ENCODE measurements around the gene FECH. TPM values are rescaled to one million over a fixed set of nuclear protein-coding genes. Genes with fewer than 3 reads are reported as not detected.

Gene FECH
- total RNA-seq, 1 experiment from 2014 or later: 24.1 TPM

GRCh38 chr18:57581301-57581934 lies 5.1 kb downstream of the FECH start:
- no peak overlapping the region for H2BK12ac ChIP-seq (ENCODE audit: insufficient read length, low read depth, low read length)
- no peak overlapping the region for H2BK15ac ChIP-seq (ENCODE audit: low read depth, low read length)
- TF ChIP-seq, protein P1, sequence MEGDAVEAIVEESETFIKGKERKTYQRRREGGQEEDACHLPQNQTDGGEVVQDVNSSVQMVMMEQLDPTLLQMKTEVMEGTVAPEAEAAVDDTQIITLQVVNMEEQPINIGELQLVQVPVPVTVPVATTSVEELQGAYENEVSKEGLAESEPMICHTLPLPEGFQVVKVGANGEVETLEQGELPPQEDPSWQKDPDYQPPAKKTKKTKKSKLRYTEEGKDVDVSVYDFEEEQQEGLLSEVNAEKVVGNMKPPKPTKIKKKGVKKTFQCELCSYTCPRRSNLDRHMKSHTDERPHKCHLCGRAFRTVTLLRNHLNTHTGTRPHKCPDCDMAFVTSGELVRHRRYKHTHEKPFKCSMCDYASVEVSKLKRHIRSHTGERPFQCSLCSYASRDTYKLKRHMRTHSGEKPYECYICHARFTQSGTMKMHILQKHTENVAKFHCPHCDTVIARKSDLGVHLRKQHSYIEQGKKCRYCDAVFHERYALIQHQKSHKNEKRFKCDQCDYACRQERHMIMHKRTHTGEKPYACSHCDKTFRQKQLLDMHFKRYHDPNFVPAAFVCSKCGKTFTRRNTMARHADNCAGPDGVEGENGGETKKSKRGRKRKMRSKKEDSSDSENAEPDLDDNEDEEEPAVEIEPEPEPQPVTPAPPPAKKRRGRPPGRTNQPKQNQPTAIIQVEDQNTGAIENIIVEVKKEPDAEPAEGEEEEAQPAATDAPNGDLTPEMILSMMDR (conservative IDR thresholded peaks at IDR 0.05): no peak
- H2BK120ac ChIP-seq (ENCODE audit: low read depth, low read length, poor library complexity, severe bottlenecking): no peak overlapping the region
- no peak overlapping the region for H4K5ac ChIP-seq (ENCODE audit: insufficient read length, low read depth, low read length)
- no peak overlapping the region for H3K9ac ChIP-seq (ENCODE audit: extremely low read depth, insufficient read length, low read length)
- H3K27ac Mint-ChIP-seq: no peak overlapping the region
- no CpG with 5 or more reads among the region's 5 CpGs for WGBS (ENCODE audit: extremely low coverage, insufficient read length, low lambda C conversion rate)
- no peak overlapping the region for H3K23ac ChIP-seq (ENCODE audit: insufficient read length, low read depth, low read length)
- H3K79me1 ChIP-seq (ENCODE audit: insufficient read depth, low read depth, low read length, poor library complexity, severe bottlenecking): no peaks in the 10 kb centered on the region
- H3K27me3 ChIP-seq (ENCODE audit: insufficient read depth, low read length): no peaks in the 10 kb centered on the region
- H4K91ac ChIP-seq (ENCODE audit: insufficient read length, low read depth, low read length): no peak overlapping the region
- H2BK5ac ChIP-seq (ENCODE audit: insufficient read length, low read length): no peak overlapping the region
- peaks cover 6% of the 10 kb centered on the region; the same call in 1 of the 2 replicates for H3K4me1 ChIP-seq (ENCODE audit: insufficient read depth, low read length)
- H4K8ac ChIP-seq (replicated peaks; ENCODE audit: insufficient read length, low read depth, low read length): no peak overlapping the region
- no peak overlapping the region for H3K27ac ChIP-seq (ENCODE audit: insufficient read length, low read depth, low read length)
- no peaks in the 10 kb centered on the region for H3K9me3 ChIP-seq (ENCODE audit: control insufficient read depth, low read depth, low read length)
- no peak overlapping the region for H3K4me2 ChIP-seq (ENCODE audit: insufficient read depth, insufficient read length, low read length)
- no peak for DNase-seq
- no peak overlapping the region for H3K4ac ChIP-seq (ENCODE audit: low read depth, low read length)
- H3K18ac ChIP-seq (ENCODE audit: insufficient read length, low read depth, low read length): no peak overlapping the region
- H2BK20ac ChIP-seq (ENCODE audit: low read depth, low read length, poor library complexity, severe bottlenecking): no peak overlapping the region
- no peaks in the 10 kb centered on the region for H3K27me3 Mint-ChIP-seq (ENCODE audit: low read depth)
- H3K36me3 Mint-ChIP-seq (ENCODE audit: insufficient read depth in 1 of 3, low read depth in 3 of 3): peaks cover 6 to 20% (median 20%) of the 10 kb centered on the region in 3 experiments; a peak in 6 of 7 replicates
- H3K56ac ChIP-seq (ENCODE audit: insufficient read length, low read depth, low read length): no peak overlapping the region
- H4K20me1 ChIP-seq (ENCODE audit: control insufficient read depth, insufficient read depth, insufficient read length): no peaks in the 10 kb centered on the region
- no peak overlapping the region for H3T11ph ChIP-seq (ENCODE audit: low read length)
- H3K14ac ChIP-seq (ENCODE audit: insufficient read depth, low read length): no peak overlapping the region
- H3K23me2 ChIP-seq (ENCODE audit: insufficient read length, low read depth, low read length, poor library complexity, severe bottlenecking): peaks cover 6% of the 10 kb centered on the region
- H3K4me3 Mint-ChIP-seq: no peak overlapping the region
- H3K9me3 Mint-ChIP-seq: no peaks in the 10 kb centered on the region
- no peak overlapping the region for H2AFZ ChIP-seq (ENCODE audit: low read length)
- no peaks in the 10 kb centered on the region for H3K79me2 ChIP-seq (ENCODE audit: insufficient read depth, low read length)
- no peak overlapping the region for H2AK5ac ChIP-seq (ENCODE audit: insufficient read length, low read length)
- peaks cover 15 to 17% of the 10 kb centered on the region in 2 experiments for H3K4me1 Mint-ChIP-seq

Measured in H9 (cell line).